ENCODE data around the gene PRSS21. TPM values are rescaled to one million over a fixed set of nuclear protein-coding genes. Genes with fewer than 3 reads are reported as not detected.

The PRSS21 gene
- total RNA-seq, 1 donor = 0.43 TPM

GRCh38 chr16:2779978-2780898 lies 36.8 kb upstream of the PRSS21 start:
- H3K4me3 ChIP-seq (ENCODE audit: low read depth, low read length) = no peak overlapping the region
- no peak for DNase-seq (ENCODE audit: low read depth)
- TF ChIP-seq CTCF (IDR thresholded peaks at IDR 0.05; ENCODE audit: insufficient read depth, low read depth, low read length) = no peak

- no peak for TF ChIP-seq CTCF (IDR thresholded peaks at IDR 0.05; ENCODE audit: insufficient read depth, low read depth, low read length)
- H3K4me3 ChIP-seq (ENCODE audit: low read depth, low read length) = no peak overlapping the region
- no peak for DNase-seq (ENCODE audit: low read depth)
Measured at GRCh38 chr16:2782583-2783351, 34.3 kb upstream of the PRSS21 start.

GRCh38 chr16:2783581-2784357 lies 33.3 kb upstream of the PRSS21 start:
- H3K4me3 ChIP-seq (ENCODE audit: low read depth, low read length) = no peak overlapping the region
- no peak for TF ChIP-seq CTCF (IDR thresholded peaks at IDR 0.05; ENCODE audit: insufficient read depth, low read depth, low read length)
- DNase-seq (ENCODE audit: low read depth) = no peak

- DNase-seq (ENCODE audit: low read depth) = no peak
- TF ChIP-seq CTCF (IDR thresholded peaks at IDR 0.05; ENCODE audit: insufficient read depth, low read depth, low read length) = no peak
- H3K4me3 ChIP-seq (ENCODE audit: low read depth, low read length) = no peak overlapping the region
Measured at GRCh38 chr16:2784358-2785100, 32.5 kb upstream of the PRSS21 start.

- peak; percentile 6 for TF ChIP-seq CTCF (IDR thresholded peaks at IDR 0.05; ENCODE audit: insufficient read depth, low read depth, low read length)
- no peak overlapping the region for H3K4me3 ChIP-seq (ENCODE audit: low read depth, low read length)
- DNase-seq (ENCODE audit: low read depth) = no peak
Measured at GRCh38 chr16:2785101-2785991, 31.7 kb upstream of the PRSS21 start.
